ENCODE measurements around the gene PPP2CA.
A peak's percentile ranks its signal among the peaks of the same experiment; 100 is the strongest.

The PPP2CA gene

GRCh38 chr5:134146651-134147518 lies 79.0 kb downstream of the PPP2CA start:
- DNase-seq: no peak

DNA sequence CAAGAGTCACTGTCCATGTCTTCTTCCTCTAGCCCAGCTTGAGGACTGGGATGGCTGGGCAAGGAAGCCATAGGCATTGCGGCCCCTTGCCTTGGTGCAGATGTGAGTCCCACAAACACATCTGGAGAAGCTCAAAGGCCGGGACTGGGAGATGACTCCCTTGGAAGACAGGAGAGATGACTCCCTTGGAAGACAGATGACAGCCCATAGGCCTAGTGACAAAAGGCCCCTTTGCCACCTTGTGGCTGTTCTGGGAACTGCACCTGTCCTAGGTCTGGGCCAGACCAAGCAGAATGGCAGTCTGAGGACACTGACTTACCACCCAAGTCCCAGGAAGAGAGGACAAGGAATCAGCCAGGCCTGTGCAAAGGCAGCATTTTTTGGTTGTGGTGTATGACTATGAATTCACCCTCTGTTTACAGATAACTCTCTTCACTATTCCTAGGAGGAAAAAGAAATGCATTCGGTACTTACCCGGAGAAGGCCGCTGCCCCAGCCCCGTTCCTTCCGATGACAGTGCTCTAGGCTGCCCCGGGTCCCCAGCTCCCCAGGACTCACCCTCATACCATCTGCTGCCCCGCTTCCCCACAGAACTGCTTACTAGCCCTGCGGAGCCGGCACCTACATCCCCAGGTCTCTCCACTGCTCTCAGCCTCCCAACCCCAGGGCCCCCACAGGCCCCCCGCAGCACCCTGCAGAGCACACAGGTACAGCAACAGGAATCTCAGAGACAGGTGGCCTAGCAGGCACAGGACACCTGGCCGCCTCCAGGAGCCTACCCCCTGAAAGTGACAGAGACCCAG lies 79.9 kb downstream of the PPP2CA start:
- peak; percentile 85 for DNase-seq

DNA sequence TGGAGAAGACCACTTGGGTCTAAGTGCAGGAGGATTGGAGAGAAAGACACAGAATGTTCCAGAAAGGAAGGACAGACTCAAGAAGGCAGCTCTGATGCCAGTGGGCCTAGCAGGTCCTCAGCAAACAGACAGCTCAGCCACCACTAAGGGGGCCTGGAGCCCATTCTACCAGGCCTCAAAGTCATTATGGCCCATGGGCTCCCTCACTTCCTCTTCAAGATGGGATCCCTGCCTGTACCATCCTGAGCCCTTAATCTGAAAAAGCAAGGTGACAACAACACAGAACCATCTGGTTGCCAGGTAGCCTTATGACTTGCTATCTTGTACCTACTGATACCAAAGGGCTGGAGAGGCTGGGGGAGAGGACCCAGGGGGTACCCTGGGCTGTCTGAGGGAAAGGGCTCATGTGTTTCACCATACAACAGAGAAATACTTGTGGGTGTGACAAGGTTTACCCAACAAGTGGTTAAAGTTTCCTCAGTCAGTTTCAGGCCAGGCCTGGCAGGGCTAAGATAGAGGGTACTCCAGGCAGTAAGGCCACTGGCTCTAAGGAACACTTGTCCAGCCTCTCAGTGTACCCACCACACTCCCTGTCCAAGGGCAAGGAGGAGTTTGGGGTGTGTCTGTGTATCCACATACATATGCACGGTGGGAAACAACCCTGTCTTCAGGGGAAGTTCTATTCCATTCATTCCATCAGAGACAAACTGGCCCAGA lies 80.7 kb downstream of the PPP2CA start:
- DNase-seq: no peak

Measured in CD4-positive, alpha-beta T cell treated with Interleukin-17A for 1 hour (primary cell).